ENCODE data around the gene DPP4.

- TF ChIP-seq CTCF (optimal IDR thresholded peaks at IDR 0.05 in 1 of 3, IDR thresholded peaks at IDR 0.05 in 1 of 3, conservative IDR thresholded peaks at IDR 0.05 in 1 of 3; ENCODE audit: extremely low read depth in 1 of 3, insufficient read depth in 2 of 3, low read length in 3 of 3) (no peak), EZH2 (IDR thresholded peaks at IDR 0.05; ENCODE audit: low read length) (no peak)
Observed at GRCh38 chr2:162016080-162016479, 57.9 kb downstream of the DPP4 start.

All from keratinocyte (primary cell).